ENCODE results near the gene TTC7B. TPM values are rescaled to one million over a fixed set of nuclear protein-coding genes. Genes with fewer than 3 reads are reported as not detected.
A peak's percentile ranks its signal among the peaks of the same experiment; 100 is the strongest.

Gene TTC7B
- total RNA-seq, 1 donor = 24.9 TPM

DNA sequence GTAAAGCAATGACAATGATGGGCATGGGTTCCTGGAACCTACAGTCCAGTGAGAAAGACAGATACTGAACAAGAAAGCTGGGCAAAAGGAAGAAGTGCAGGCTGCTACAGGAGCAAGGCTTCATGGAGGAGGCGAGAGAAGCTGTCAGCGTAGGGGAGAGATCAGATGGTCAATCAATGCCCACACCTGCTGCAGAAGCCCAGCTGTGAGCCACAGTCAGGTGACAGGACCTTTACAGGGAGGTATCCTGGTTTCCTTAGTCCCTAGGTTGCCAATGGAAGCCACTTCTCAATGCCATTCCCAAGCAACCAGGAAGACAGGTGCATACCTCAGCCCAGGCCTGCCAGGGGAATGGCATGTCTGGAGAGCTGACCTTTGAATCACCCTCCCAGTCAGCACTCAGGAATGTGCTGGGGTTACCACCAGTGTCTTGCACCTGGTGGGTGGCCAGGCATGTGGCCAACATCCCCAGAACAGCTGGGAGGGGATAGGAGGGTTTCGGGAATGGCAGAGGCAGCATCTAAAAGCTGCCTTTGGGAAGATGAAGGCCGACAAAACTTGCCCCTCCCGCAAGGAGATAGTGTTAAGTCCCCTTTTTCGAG, 170.3 kb downstream of the TTC7B start:
- H3K4me3 ChIP-seq (ENCODE audit: low read depth, low read length) = no peak overlapping the region
- TF ChIP-seq, protein P1, sequence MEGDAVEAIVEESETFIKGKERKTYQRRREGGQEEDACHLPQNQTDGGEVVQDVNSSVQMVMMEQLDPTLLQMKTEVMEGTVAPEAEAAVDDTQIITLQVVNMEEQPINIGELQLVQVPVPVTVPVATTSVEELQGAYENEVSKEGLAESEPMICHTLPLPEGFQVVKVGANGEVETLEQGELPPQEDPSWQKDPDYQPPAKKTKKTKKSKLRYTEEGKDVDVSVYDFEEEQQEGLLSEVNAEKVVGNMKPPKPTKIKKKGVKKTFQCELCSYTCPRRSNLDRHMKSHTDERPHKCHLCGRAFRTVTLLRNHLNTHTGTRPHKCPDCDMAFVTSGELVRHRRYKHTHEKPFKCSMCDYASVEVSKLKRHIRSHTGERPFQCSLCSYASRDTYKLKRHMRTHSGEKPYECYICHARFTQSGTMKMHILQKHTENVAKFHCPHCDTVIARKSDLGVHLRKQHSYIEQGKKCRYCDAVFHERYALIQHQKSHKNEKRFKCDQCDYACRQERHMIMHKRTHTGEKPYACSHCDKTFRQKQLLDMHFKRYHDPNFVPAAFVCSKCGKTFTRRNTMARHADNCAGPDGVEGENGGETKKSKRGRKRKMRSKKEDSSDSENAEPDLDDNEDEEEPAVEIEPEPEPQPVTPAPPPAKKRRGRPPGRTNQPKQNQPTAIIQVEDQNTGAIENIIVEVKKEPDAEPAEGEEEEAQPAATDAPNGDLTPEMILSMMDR (IDR thresholded peaks at IDR 0.05; ENCODE audit: insufficient read depth, low read length) = no peak
- DNase-seq (ENCODE audit: low read depth) = peak; percentile 16

DNA sequence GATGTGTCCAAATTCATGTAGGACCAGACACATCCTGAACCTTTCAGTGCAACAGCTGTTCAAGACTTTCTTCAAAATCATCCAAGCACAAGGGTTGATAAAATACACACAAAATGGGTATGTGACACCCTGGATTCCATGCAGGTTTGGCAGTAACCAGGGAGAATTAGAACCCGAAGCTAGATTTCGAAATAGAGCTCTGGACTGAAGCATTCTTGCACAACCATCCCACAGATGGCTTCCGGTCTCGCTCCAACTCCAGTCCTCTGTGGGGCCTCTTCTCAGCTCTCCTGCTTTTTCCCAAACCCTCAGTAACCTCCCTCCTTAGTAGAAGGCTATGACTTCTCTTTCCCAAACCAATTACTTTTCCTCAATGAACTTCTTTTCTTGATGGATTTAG, 171.3 kb downstream of the TTC7B start:
- no peak overlapping the region for H3K4me3 ChIP-seq (ENCODE audit: low read depth, low read length)
- TF ChIP-seq, protein P1 (IDR thresholded peaks at IDR 0.05; ENCODE audit: insufficient read depth, low read length) = no peak
- DNase-seq (ENCODE audit: low read depth) = peak; percentile 86

DNA sequence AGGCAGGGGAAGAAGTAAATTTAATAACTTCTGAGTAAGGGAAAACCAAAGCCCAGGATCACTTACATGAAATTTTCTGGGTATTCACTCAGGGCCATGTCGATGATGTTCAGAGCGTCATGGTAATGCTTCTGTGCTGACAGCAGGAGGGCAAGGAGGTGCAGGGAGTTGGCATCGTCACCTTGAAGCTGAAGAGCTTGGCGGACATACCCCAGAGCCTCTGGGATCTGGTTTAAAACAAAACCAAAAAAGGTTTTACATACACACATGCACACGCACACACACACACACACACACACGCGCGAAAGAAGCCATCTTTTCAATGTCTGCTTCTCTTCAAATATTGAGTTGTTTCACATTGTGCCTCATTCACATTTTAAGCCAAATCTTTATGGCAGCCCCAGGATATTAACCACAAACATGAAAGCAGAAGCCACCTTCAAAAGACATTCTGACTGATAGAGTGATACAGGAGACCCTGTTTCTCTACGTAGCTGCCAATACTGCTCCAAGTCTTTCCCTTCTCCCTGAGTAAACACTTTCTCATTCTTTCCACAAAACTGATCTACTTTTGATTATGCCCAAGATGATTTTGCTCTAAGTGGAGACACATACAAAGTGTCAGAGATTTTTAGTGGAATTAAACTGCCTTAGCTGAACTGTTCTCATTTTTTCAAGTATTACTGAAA, 172.1 kb downstream of the TTC7B start:
- DNase-seq (ENCODE audit: low read depth) = no peak
- TF ChIP-seq, protein P1 (IDR thresholded peaks at IDR 0.05; ENCODE audit: insufficient read depth, low read length) = no peak
- no peak overlapping the region for H3K4me3 ChIP-seq (ENCODE audit: low read depth, low read length)

DNA sequence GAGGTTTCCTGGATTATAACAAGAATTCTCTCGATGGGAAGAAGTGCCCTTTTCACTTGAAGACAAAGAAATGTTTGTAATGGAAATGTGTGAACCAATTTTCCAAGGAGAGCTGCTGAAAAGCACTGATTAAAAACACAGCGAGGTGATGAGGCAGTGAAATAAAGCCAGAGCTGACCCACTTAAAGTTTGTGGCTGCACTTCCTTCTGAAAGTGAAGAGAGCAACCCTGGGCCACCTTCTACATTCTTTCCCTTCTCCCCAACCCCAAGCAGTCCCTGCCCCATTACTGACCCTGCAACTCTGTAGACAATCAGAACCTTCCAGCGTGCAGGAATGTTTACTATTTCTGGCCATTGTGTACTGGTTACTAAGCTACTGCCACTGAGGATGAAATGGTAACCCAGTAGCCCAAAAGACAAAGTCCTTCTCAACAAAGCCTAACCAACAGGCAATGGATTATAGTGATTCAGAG, 173.9 kb downstream of the TTC7B start:
- DNase-seq (ENCODE audit: low read depth) = no peak
- TF ChIP-seq, protein P1 (IDR thresholded peaks at IDR 0.05; ENCODE audit: insufficient read depth, low read length) = no peak
- H3K4me3 ChIP-seq (ENCODE audit: low read depth, low read length) = no peak overlapping the region

DNA sequence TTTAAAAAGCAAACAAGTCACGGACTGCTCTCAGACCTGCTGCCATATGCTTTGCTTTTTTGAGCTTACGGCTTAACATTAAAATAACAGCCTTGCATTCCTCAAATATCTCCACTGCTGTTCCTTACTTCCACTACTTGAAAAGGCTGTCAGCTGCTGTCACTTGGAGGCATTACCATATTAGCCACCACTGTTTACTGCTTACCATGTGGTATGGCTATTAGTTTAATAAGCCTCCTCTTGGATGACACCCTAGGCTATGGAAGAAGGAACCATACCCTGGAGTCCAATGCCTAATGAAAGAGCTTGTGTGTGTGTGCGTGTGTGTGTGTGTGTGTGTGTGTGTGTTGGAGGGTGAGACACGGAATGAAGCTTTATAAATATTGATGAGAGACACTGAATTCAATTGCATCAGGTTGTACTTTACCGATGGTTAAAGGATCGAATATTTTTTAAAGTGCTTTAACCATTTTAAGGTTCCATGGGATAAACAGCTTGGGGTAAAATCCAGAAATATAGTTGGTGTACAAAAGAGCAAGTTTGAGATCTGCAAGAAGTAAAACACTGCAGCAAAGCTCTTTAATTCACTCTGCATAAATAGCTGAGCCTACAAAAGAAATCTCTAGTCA, 174.5 kb downstream of the TTC7B start:
- TF ChIP-seq, protein P1 (IDR thresholded peaks at IDR 0.05; ENCODE audit: insufficient read depth, low read length) = no peak
- no peak for DNase-seq (ENCODE audit: low read depth)
- no peak overlapping the region for H3K4me3 ChIP-seq (ENCODE audit: low read depth, low read length)

DNA sequence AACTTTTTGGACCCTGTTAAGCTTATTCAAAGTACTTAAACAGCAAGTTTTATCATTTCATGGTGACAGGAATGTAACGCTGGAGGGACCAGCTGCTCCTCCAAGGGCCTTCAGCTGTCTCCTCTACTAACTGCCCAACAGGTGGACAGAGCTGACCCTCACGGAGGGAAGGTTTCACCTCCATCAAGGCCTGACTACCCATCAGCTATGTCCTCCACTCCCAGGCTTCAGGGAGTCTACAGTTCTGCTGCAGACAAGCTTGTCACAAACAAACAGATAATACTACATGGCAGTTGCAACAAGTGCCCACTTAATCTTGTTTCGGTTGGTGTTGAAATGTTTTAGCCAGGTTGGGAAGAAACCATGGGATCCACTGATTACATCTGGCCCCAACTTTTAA, 175.1 kb downstream of the TTC7B start:
- TF ChIP-seq, protein P1 (IDR thresholded peaks at IDR 0.05; ENCODE audit: insufficient read depth, low read length) = no peak
- DNase-seq (ENCODE audit: low read depth) = no peak
- no peak overlapping the region for H3K4me3 ChIP-seq (ENCODE audit: low read depth, low read length)
